ENCODE data around the gene CABP4.
A peak's percentile ranks its signal among the peaks of the same experiment; 100 is the strongest.

The CABP4 gene

DNA sequence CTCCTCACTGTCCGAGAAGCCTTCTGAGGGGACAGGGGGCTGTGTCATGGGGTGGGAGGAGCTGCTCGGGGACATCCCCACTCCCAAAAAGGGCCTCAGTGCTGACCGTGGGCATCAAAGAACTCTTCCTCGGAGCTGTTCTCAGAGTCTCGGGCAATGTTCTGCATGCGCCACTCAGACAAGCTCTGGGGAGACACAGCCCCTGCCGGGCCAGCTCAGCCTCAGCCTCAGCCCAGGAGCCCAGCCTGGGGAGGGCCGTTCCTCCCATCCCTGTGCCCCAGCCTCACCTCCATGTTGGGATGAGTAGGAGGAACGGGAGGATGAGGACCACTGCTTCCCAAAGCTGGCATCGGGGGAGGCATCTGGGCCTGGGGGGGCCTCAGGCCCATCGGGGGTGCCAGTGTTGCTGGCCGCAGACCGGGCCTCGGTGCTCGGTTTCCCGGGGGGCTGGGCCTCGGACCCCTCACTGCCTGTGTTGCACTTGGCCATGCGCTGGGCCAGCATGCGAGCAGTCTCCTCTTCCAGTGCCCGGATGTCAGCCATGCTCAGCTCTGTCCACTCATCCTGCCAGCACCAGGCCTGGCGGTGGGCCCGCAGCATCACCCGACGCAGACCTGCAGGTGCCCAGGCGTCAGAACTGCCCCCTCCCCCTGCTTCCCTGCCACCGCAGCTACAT is 44.8 kb downstream of the CABP4 start:
- no peak for DNase-seq

DNA sequence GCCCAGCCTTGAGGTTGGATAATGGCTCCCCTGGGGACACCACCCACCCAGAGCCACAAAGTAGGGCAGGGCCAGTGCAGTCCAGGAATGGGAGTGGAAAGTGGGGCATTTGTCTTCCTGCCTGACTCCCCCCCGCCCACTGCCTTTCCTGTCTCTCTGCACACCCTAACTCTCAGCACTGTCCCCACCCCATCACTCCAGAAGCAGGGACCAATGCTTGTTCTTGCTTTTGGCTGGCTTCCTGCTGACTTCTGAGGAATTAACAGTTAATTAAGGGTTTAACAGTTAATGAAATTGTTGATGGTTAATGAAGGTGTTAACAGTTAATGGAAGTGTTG is 45.3 kb downstream of the CABP4 start:
- no peak for DNase-seq

GRCh38 chr11:67500831-67501715 is 45.9 kb downstream of the CABP4 start:
- DNase-seq: no peak

DNA sequence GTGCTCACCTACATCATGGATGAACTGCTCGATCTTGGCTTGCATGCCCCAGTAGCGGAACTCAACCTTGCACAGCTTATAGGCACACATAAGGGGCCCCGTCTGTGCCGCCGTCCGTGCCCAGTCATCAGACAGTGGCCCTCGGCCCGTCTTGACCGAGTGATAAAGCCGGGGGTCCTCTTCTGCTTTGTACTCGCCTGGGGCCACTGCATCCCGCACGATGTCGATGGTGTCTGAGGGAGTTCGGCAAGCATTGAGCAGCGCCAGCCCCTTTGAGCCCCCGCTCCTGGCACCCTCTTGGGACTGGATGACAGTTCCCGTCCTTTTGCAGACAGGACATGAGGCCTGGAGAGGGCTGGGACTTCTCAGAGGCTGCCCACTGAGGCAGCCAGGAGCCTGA is 46.7 kb downstream of the CABP4 start:
- no peak for DNase-seq

DNA sequence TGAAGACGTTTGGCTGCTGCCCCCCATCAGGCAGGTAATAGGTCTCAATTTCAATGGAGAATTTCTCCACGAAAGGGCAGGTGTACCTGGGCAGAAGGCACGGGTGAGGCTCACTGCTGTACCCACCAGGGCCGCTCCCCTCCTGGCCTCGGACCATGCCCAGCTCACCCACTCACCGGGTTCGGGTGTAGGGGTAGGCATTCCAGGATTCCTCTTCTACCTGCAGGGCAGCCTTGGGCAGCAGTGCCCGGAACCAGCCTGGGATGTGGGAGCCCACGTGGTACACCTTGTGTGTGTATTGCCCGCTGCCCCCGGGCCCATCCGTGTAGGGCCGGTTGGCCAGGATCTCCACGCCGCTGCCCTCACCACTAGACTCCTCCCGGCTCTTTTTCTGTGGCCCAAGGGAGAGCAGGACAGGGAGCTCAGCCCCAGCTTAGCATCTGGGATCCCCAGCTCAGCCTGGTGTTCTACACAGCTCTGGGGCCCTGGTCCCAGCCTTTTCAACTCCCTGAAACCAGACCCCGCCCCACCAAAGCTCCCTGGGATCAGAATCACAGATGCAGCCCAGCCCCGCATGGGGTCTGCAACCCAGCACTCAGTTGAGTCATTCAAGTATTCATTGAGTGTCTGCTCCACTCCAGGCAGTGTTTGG is 47.3 kb downstream of the CABP4 start:
- DNase-seq: no peak

- no peak for DNase-seq
Measured at GRCh38 chr11:67503119-67504004, 48.2 kb downstream of the CABP4 start.

GRCh38 chr11:67504005-67504949 is 49.1 kb downstream of the CABP4 start:
- DNase-seq: peak; percentile 40

- DNase-seq: peak; percentile 63
Measured at GRCh38 chr11:67504950-67505581, 49.9 kb downstream of the CABP4 start, which contains the start of gene PITPNM1. Gene PITPNM1, minus strand, starts transcription at chr11:67505363. Its CDS starts 1,183 bp downstream, at chr11:67504180.

GRCh38 chr11:67505605-67506396 is 50.6 kb downstream of the CABP4 start:
- peak; percentile 88 for DNase-seq

GRCh38 chr11:67506426-67507051 is 51.4 kb downstream of the CABP4 start:
- no peak for DNase-seq

DNA sequence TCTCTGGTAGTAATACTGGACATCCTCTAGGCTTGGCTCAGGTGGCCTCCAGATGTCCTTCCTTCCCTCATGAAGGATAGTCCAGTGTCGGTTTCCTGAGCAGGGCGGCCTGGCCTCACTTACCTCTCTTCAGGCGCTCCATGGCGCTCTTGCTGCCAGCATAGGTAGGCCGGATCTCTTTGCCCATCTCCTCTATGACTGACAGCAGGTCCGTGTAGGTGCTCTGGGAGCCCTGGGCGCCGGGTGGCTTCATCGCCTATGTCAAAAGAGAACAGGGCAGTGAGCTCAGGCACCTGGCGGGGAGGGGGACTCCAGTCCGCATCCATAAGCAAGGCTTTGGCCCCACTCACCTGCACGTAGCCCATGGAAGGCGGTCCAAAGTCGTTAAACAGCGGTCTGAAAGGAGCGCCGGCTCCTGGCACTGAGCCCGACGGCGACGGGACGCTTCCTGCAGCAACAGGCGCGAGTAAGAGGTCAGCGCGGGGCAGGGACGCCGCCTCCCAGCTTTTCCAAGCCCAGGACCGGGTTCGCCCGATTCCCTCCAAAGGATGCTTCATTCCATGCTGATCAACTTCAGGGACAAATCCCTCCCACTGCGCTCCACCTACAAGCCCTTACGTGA is 52.2 kb downstream of the CABP4 start:
- DNase-seq: peak; percentile 71

DNA sequence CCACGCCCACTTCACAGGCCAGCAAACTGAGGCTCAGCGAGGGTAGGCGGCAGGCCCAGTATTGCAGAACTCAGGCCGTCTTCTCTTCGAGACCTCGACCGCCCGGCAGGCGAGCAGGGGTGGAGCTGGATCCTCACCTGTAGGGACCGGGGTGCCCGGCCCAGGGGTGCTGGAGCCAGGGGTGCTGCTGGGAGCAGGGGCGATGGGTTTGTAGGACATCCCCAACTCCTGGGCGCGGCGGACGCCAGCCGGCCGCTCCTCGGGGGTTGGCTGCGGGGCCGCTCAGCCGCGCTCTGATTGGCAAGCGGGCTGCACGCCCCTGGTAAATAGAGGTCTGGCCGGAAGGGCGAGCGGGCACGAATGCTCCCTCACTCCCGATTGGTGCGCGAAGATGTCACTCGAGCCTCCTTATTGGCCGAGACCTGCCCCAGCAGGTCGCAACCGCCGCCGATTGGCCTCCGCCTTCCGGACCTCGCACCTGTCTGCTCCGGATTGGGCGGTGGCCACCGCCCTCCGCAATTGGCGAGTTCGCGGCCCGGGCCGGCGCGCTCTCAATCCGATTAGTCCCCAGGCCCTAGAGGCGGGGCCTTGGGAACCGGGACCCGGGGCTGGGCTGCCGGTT is 52.8 kb downstream of the CABP4 start, which contains the start of gene CDK2AP2:
Gene CDK2AP2 (minus strand): TSS at position 299 of the 622 bp plus-strand sequence. CDS start 80 bp downstream, at position 219.
- peak; percentile 100 for DNase-seq

DNA sequence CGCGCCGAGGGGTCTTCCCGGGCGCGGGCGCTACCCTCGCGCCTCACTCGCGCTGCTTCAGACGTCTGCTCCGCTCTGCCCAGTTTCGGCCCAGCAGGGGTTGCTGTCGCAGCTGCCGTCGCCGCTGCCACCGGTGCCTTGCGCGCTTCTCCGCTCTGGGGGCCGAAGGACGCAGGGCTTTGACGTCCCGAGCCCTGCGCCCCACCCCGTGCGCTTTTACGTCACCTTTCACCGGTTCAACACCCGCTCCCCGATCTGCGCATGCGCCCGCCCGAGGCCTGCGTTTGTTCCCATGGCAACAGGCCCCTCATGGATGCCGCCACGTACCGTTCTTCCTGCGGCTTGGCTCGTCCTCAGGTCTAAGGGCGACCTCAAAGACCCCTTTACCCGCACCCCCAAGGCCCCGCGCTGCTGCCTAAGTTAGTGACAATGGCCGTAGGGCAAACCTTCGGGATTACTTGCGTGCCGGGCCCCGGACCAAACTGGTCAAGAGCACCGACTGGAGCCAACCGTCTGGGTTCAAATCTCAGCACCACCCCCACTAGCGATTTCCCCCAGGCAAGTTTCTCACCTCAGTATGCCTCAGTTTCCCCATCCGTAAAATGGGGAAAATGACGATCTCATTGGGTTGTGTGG is 53.5 kb downstream of the CABP4 start:
- DNase-seq: peak; percentile 97

DNA sequence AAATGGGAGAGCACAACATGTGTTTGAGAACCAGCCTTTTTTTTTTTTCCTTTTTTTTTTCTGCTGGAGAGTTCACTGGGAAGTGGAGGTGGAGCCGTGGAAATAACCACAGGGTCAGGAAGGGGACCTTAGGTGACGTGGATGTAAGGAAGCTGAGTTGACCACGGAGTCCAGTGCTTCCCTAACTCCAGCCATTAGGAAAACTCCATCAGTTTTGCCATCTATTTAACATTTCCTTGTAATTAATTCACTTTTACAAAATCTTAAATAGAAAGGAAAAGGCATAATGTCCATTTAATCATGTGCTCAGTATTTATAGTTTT is 54.8 kb downstream of the CABP4 start:
- no peak for DNase-seq

Data from fibroblast of skin of scalp (primary cell).